Islet of Langerhans (tissue), 1 donor: ENCODE data around the gene PLA2G4F.

ENCODE experiments used
- FAIRE-seq: peaks from one replicate; lab custom pipeline; 2011; peaks lifted over from hg19 to GRCh38; lab: Jason Lieb, UNC

The PLA2G4F gene

GRCh38 chr15:42165106-42165505, 8.7 kb upstream of the PLA2G4F start:
- FAIRE-seq = no peak

GRCh38 chr15:42163947-42164550, 7.6 kb upstream of the PLA2G4F start:
- FAIRE-seq = no peak

- FAIRE-seq = no peak
These were observed 6.9 kb upstream of the PLA2G4F start for GRCh38 chr15:42163291-42163690.

GRCh38 chr15:42160136-42160535, 3.7 kb upstream of the PLA2G4F start:
- FAIRE-seq = no peak

- no peak for FAIRE-seq
These were observed 3.1 kb upstream of the PLA2G4F start for GRCh38 chr15:42159381-42160015.

- no peak for FAIRE-seq
These were observed 2.5 kb upstream of the PLA2G4F start for GRCh38 chr15:42158941-42159340.

GRCh38 chr15:42157981-42158765, 1.7 kb upstream of the PLA2G4F start:
- no peak for FAIRE-seq

- FAIRE-seq = no peak
These were observed 945 bp upstream of the PLA2G4F start for GRCh38 chr15:42157381-42157780.

- FAIRE-seq = no peak
These were observed 742 bp downstream of the PLA2G4F start for GRCh38 chr15:42155546-42156242.

GRCh38 chr15:42154956-42155355, 1.5 kb downstream of the PLA2G4F start:
- no peak for FAIRE-seq

- FAIRE-seq = no peak
These were observed 2.1 kb downstream of the PLA2G4F start for GRCh38 chr15:42154212-42154941.

GRCh38 chr15:42153874-42154211, 2.6 kb downstream of the PLA2G4F start:
- no peak for FAIRE-seq

GRCh38 chr15:42152921-42153698, 3.3 kb downstream of the PLA2G4F start:
- FAIRE-seq = no peak

- no peak for FAIRE-seq
These were observed 4.1 kb downstream of the PLA2G4F start for GRCh38 chr15:42152196-42152920.

GRCh38 chr15:42151736-42152135, 4.7 kb downstream of the PLA2G4F start:
- FAIRE-seq = no peak

GRCh38 chr15:42151141-42151561, 5.3 kb downstream of the PLA2G4F start:
- no peak for FAIRE-seq

- FAIRE-seq = no peak
These were observed 6.0 kb downstream of the PLA2G4F start for GRCh38 chr15:42150219-42150970.

- FAIRE-seq = no peak
These were observed 6.8 kb downstream of the PLA2G4F start for GRCh38 chr15:42149493-42150218.

GRCh38 chr15:42148808-42149492, 7.5 kb downstream of the PLA2G4F start:
- FAIRE-seq = no peak
